HG03571 (cell line): ENCODE results near the gene SKP1.
A peak's percentile ranks its signal among the peaks of the same experiment; 100 is the strongest.
"Not testable (repeated sequence)": the region's sequence is repeated elsewhere in the genome, so short reads cannot be mapped to it uniquely, and the experiment has no call there.

ENCODE experiments used
- ATAC-seq: cut with Tn5 transposase; IDR thresholded peaks from one replicate; pipeline ENCODE4 v1.9.1; 2021; ENCODE audit not compliant: unreplicated experiment

Gene SKP1

GRCh38 chr5:134177369-134178095 is 782 bp upstream of the SKP1 start:
- no peak for ATAC-seq

- no peak for ATAC-seq
Observed at GRCh38 chr5:134175921-134176510, 734 bp downstream of the SKP1 start.

GRCh38 chr5:134174841-134175839 is 1.6 kb downstream of the SKP1 start:
- ATAC-seq, result no peak

- no peak for ATAC-seq
Observed at GRCh38 chr5:134171972-134172371, 4.8 kb downstream of the SKP1 start.

GRCh38 chr5:134162592-134162991 is 14.2 kb downstream of the SKP1 start:
- ATAC-seq, result no peak

GRCh38 chr5:134161513-134162395 is 15.0 kb downstream of the SKP1 start:
- ATAC-seq, result no peak

GRCh38 chr5:134153657-134154056 is 23.1 kb downstream of the SKP1 start:
- no peak for ATAC-seq

GRCh38 chr5:134153241-134153640 is 23.5 kb downstream of the SKP1 start:
- ATAC-seq, result no peak

- not testable (repeated sequence) for ATAC-seq
Observed at GRCh38 chr5:134152173-134152832, 24.4 kb downstream of the SKP1 start.

- ATAC-seq, result no peak
Observed at GRCh38 chr5:134151723-134152122, 25.0 kb downstream of the SKP1 start.

GRCh38 chr5:134149571-134150303 is 27.0 kb downstream of the SKP1 start:
- ATAC-seq, result no peak

- no peak for ATAC-seq
Observed at GRCh38 chr5:134148986-134149539, 27.7 kb downstream of the SKP1 start.

GRCh38 chr5:134148316-134148715 is 28.4 kb downstream of the SKP1 start:
- no peak for ATAC-seq

GRCh38 chr5:134146651-134147518 is 29.9 kb downstream of the SKP1 start:
- ATAC-seq, result no peak

GRCh38 chr5:134145779-134146581 is 30.8 kb downstream of the SKP1 start:
- ATAC-seq, result peak; percentile 57

GRCh38 chr5:134145041-134145757 is 31.6 kb downstream of the SKP1 start:
- no peak for ATAC-seq
